GM12891 (cell line): ENCODE measurements around the gene FCER1G.

Experiments
- DNase-seq: peaks from one replicate; pipeline ENCODE4 v3.0.0; 2011; ENCODE audit warnings: low spot score; ENCODE audit not compliant: insufficient read length
- FAIRE-seq: peaks from 2 replicates; lab custom pipeline; 2011; peaks lifted over from hg19 to GRCh38; lab: Jason Lieb, UNC
- PAX5 ChIP-seq: IDR thresholded peaks from 2 replicates; pipeline ENCODE4 v1.6.1; 2011; ENCODE audit warnings: low read length, moderate library complexity, mild to moderate bottlenecking; ENCODE audit not compliant: insufficient read depth, severe bottlenecking
- POLR2A ChIP-seq: IDR thresholded peaks from 2 replicates; pipeline ENCODE4 v1.6.1; 2011; ENCODE audit warnings: low read depth, low read length, control low read depth
- POLR2AphosphoS5 ChIP-seq: IDR thresholded peaks from 2 replicates; pipeline ENCODE4 v1.6.1; 2011; ENCODE audit warnings: low read depth, low read length, control low read depth
- POU2F2 ChIP-seq: IDR thresholded peaks from 2 replicates; pipeline ENCODE4 v1.6.1; 2011; ENCODE audit warnings: low read depth, mild to moderate bottlenecking, control low read depth, low read length, moderate library complexity
- SPI1 ChIP-seq: IDR thresholded peaks from 2 replicates; pipeline ENCODE4 v1.6.1; 2011; ENCODE audit warnings: low read depth, low read length, control low read depth
- TAF1 ChIP-seq: IDR thresholded peaks from 2 replicates; pipeline ENCODE4 v1.6.1; 2011; ENCODE audit warnings: low read depth, low read length, control low read depth

FCER1G gene

GRCh38 chr1:161207173-161207572, 7.9 kb upstream of the FCER1G start:
- no peak for FAIRE-seq
- TF ChIP-seq POLR2A = no peak
- no peak for TF ChIP-seq PAX5
- TF ChIP-seq SPI1 = no peak
- no peak for TF ChIP-seq TAF1
- TF ChIP-seq POU2F2 = no peak
- TF ChIP-seq POLR2AphosphoS5 = no peak
- DNase-seq = no peak

DNA sequence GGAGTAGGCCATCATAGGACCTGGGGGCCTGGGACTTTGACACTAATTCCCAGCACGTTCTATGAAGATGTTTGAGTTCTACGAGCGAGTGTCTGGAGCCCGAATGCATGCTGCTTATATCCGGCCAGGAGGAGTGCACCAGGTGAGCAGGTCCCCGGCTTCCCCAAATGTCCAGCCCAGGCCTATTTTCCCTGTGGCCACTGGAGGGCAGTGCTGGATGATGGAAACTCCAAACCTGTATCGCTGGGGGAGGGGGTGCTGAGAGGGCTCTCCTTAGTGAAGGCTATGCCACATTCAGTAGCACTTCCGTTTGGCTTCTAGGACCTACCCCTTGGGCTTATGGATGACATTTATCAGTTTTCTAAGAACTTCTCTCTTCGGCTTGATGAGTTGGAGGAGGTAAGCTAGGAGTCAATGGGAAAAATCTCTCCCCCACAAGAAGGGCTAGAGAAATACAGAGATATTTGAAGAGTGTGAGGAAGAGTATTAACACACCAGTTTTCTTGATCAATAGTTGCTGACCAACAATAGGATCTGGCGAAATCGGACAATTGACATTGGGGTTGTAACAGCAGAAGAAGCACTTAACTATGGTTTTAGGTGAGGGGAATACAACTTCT, 5.2 kb upstream of the FCER1G start:
- peak; percentile 88 for FAIRE-seq
- no peak for TF ChIP-seq POLR2AphosphoS5
- no peak for TF ChIP-seq TAF1
- no peak for TF ChIP-seq POLR2A
- TF ChIP-seq PAX5 = no peak
- peak; percentile 43; the same call in 1 of the 2 replicates for TF ChIP-seq SPI1
- TF ChIP-seq POU2F2 = peak; percentile 63; the same call in 1 of the 2 replicates
- peak; percentile 50 for DNase-seq

DNA sequence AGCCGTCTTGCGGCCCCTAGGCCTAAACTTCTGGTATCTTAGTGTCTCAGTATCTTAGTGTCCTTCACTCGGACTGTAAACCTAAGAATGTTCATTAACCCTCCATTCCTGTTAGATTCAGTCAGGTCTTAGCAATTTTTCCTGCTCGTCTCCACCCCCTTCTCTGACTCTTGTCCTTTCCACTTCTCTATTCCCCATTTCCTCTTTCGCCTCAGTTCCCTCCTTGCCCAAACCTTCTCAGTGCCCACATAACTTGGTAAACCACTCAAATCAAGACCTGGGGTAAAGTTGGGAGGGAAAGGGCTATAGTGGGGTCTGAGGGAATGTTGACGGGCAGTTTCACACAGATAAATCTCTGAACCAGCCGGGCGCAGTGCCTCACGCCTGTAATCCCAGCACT, 726 bp upstream of the FCER1G start:
- FAIRE-seq (no peak), DNase-seq (no peak)
- TF ChIP-seq POU2F2 (no peak), POLR2A (no peak), PAX5 (no peak), SPI1 (no peak), POLR2AphosphoS5 (no peak), TAF1 (no peak)

- FAIRE-seq (peak; percentile 92), DNase-seq (peak; percentile 45)
- peak; percentile 29; the same call in 1 of the 2 replicates for TF ChIP-seq POU2F2
- TF ChIP-seq POLR2AphosphoS5 = no peak
- TF ChIP-seq TAF1 = no peak
- TF ChIP-seq SPI1 = peak; percentile 40; the same call in 1 of the 2 replicates
- TF ChIP-seq PAX5 = no peak
- TF ChIP-seq POLR2A = no peak
Observed at GRCh38 chr1:161216945-161217712, 2.0 kb downstream of the FCER1G start.

- peak; percentile 84 for FAIRE-seq
- TF ChIP-seq POLR2AphosphoS5 (no peak), PAX5 (no peak), POU2F2 (no peak), TAF1 (no peak), POLR2A (no peak), SPI1 (no peak)
- no peak for DNase-seq
Observed at GRCh38 chr1:161217831-161218230, 2.7 kb downstream of the FCER1G start.

- peak; percentile 20 for FAIRE-seq
Observed at GRCh38 chr1:161218301-161219077, 3.4 kb downstream of the FCER1G start.

GRCh38 chr1:161219078-161219892, 4.2 kb downstream of the FCER1G start:
- no peak for TF ChIP-seq SPI1
- TF ChIP-seq POU2F2 = no peak
- no peak for TF ChIP-seq TAF1
- no peak for TF ChIP-seq PAX5
- no peak for TF ChIP-seq POLR2AphosphoS5
- no peak for TF ChIP-seq POLR2A
- DNase-seq (no peak), FAIRE-seq (no peak)

More at GRCh38 chr1:161218301-161219077, 3.4 kb downstream of the FCER1G start:
- no peak for DNase-seq
- TF ChIP-seq POU2F2 = no peak
- no peak for TF ChIP-seq TAF1
- no peak for TF ChIP-seq POLR2AphosphoS5
- no peak for TF ChIP-seq POLR2A
- TF ChIP-seq PAX5 = no peak
- TF ChIP-seq SPI1 = no peak

GRCh38 chr1:161220002-161220401, 4.9 kb downstream of the FCER1G start:
- no peak for FAIRE-seq
- no peak for DNase-seq
- no peak for TF ChIP-seq SPI1
- TF ChIP-seq POU2F2 = no peak
- TF ChIP-seq TAF1 = no peak
- no peak for TF ChIP-seq PAX5
- no peak for TF ChIP-seq POLR2A
- TF ChIP-seq POLR2AphosphoS5 = no peak
